HepG2 (cell line): ENCODE results near the gene SGIP1. TPM values are rescaled to one million over a fixed set of nuclear protein-coding genes. Genes with fewer than 3 reads are reported as not detected.

Experiments
- CEBPB ChIP-seq: IDR thresholded peaks from 2 replicates; pipeline ENCODE4 v1.6.1; 2011; ENCODE audit warnings: low read depth, low read length, improper control_type of control experiment, borderline replicate concordance
- EP300 ChIP-seq, 3 experiments: sonication (generic) in 1 of 3; formaldehyde crosslinking in 1 of 3; IDR thresholded peaks; 2 replicates each; pipeline versions ENCODE4 v1.5.1 to v1.6.1; 2011 to 2020; ENCODE audit warnings: low read depth in 2 of 3, low read length in 2 of 3, borderline replicate concordance in 1 of 3, improper control_type of control experiment in 1 of 3, mild to moderate bottlenecking in 1 of 3, missing genetic modification reagents in 1 of 3, moderate library complexity in 1 of 3
- FOXJ3 ChIP-seq: sonication (generic); formaldehyde crosslinking; IDR thresholded peaks from 2 replicates; pipeline ENCODE4 v1.4.0; 2020; ENCODE audit warnings: missing genetic modification reagents, mild to moderate bottlenecking, borderline replicate concordance
- FOXK1 ChIP-seq: sonication (generic); formaldehyde crosslinking; IDR thresholded peaks from 2 replicates; pipeline ENCODE4 v1.4.0; 2020; ENCODE audit warnings: low read depth, missing genetic modification reagents, borderline replicate concordance
- GATA4 ChIP-seq: sonication (generic); IDR thresholded peaks from 2 replicates; pipeline ENCODE4 v1.6.1; 2016; ENCODE audit warnings: antibody characterized with exemption, low read depth, borderline replicate concordance
- GATAD2A ChIP-seq: IDR thresholded peaks from 2 replicates; pipeline ENCODE4 v1.6.1; 2016
- HDAC6 ChIP-seq: fragments of 200-600 bp; sonication (generic); IDR thresholded peaks from 2 replicates; pipeline ENCODE4 v1.7.0; 2017; ENCODE audit warnings: mild to moderate bottlenecking, antibody characterized with exemption, low read length, low read depth
- HIC2 ChIP-seq: sonication (generic); formaldehyde crosslinking; IDR thresholded peaks from 2 replicates; pipeline ENCODE4 v1.9.0; 2022; ENCODE audit warnings: low read depth, missing genetic modification reagents
- HMG20B ChIP-seq: conservative IDR thresholded peaks from 2 replicates; pipeline ENCODE4 v1.6.1; 2016; ENCODE audit warnings: missing genetic modification reagents, missing compliant biosample characterization
- HNRNPUL1 ChIP-seq: fragments of 200-400 bp; formaldehyde crosslinking; IDR thresholded peaks from 2 replicates; pipeline ENCODE4 v1.6.1; 2017; ENCODE audit warnings: low read depth, mild to moderate bottlenecking, low read length, moderate library complexity
- HOXA7 ChIP-seq: sonication (generic); formaldehyde crosslinking; IDR thresholded peaks from 2 replicates; pipeline ENCODE4 v1.8.1; 2022; ENCODE audit warnings: mild to moderate bottlenecking, missing genetic modification reagents, moderate library complexity
- KLF6 ChIP-seq: IDR thresholded peaks from 2 replicates; pipeline ENCODE4 v1.8.0; 2016; ENCODE audit warnings: missing biosample characterization, missing genetic modification reagents
- MYNN ChIP-seq: sonication (generic); formaldehyde crosslinking; IDR thresholded peaks from 2 replicates; pipeline ENCODE4 v1.4.0; 2020; ENCODE audit warnings: mild to moderate bottlenecking, low read depth, missing genetic modification reagents
- RFX3 ChIP-seq: IDR thresholded peaks from 2 replicates; pipeline ENCODE4 v1.6.1; 2016; ENCODE audit warnings: missing biosample characterization, missing genetic modification reagents
- RNF2 ChIP-seq: fragments of 450-650 bp; conservative IDR thresholded peaks from 2 replicates; pipeline ENCODE4 v1.6.1; 2016; ENCODE audit warnings: low read depth
- TFDP2 ChIP-seq: sonication (generic); formaldehyde crosslinking; IDR thresholded peaks from 2 replicates; pipeline ENCODE4 v1.4.0; 2020; ENCODE audit warnings: missing genetic modification reagents
- THAP9 ChIP-seq: sonication (generic); formaldehyde crosslinking; IDR thresholded peaks from 2 replicates; pipeline ENCODE4; 2020; ENCODE audit warnings: missing genetic modification reagents, mild to moderate bottlenecking, borderline replicate concordance
- TIGD3 ChIP-seq: sonication (generic); formaldehyde crosslinking; IDR thresholded peaks from 2 replicates; pipeline ENCODE4 v1.5.1; 2020; ENCODE audit warnings: mild to moderate bottlenecking, missing genetic modification reagents, borderline replicate concordance
- ZFAT ChIP-seq: sonication (generic); formaldehyde crosslinking; conservative IDR thresholded peaks from 2 replicates; pipeline ENCODE4 v1.8.1; 2023; ENCODE audit warnings: missing genetic modification reagents, inconsistent platforms
- ZGPAT ChIP-seq: IDR thresholded peaks from 2 replicates; pipeline ENCODE4 v1.6.1; 2016; ENCODE audit warnings: mild to moderate bottlenecking
- ZNF121 ChIP-seq: sonication (generic); formaldehyde crosslinking; IDR thresholded peaks from 2 replicates; pipeline ENCODE4 v1.5.0; 2020; ENCODE audit warnings: mild to moderate bottlenecking, missing genetic modification reagents
- ZNF282 ChIP-seq: fragments of 450-650 bp; IDR thresholded peaks from 2 replicates; pipeline ENCODE4 v1.6.1; 2018; ENCODE audit not compliant: partially characterized antibody
- polyA plus RNA-seq, 8 experiments: library from polyadenylated mRNA; depleted of rRNA in 3 of 8; stranded (reverse) in 7 of 8; unstranded in 1 of 8; fragments of >200 nt; fragmentation: Illumina TruSeq in 4 of 8; extraction: Trizol in 4 of 8; gene quantifications; 2 replicates each; pipeline versions ENCODE4 v1.2.1 to v1.2.3, GENCODE V29; 2011 to 2016; ENCODE audit warnings: low read depth in 4 of 8, missing spikeins in 1 of 8, mixed read lengths in 1 of 8; ENCODE audit not compliant: insufficient read depth in 1 of 8
- total RNA-seq, 5 experiments: library from RNA; depleted of rRNA; stranded (reverse); fragments of >200 nt; fragmentation: Illumina TruSeq; extraction: Trizol; gene quantifications; 2 replicates each; pipeline ENCODE4 v1.2.3, GENCODE V29; 2016; ENCODE audit warnings: low read depth in 1 of 5

The SGIP1 gene
- total and polyA plus RNA-seq, 2 of the 13 experiments (the other 11 are each of a cell fraction or from before 2014, with no cell fraction given): not detected

GRCh38 chr1:66542314-66542713 lies 8.4 kb downstream of the SGIP1 start (continued):
- no peak for TF ChIP-seq TFDP2
- TF ChIP-seq GATA4: no peak
- no peak for TF ChIP-seq TIGD3 (CRISPR knock-in tag)
- no peak for TF ChIP-seq FOXK1 (CRISPR knock-in tag)
- TF ChIP-seq ZNF282: no peak
- no peak for TF ChIP-seq HOXA7 (CRISPR knock-in tag)
- TF ChIP-seq THAP9 (CRISPR knock-in tag): no peak
- no peak for TF ChIP-seq RFX3
- TF ChIP-seq KLF6 (CRISPR knock-in tag): no peak
- no peak for TF ChIP-seq ZNF121
- no peak for TF ChIP-seq HDAC6
- no peak for TF ChIP-seq FOXJ3
- TF ChIP-seq GATAD2A: peak; percentile 54; the same call in 1 of the 2 replicates
- no peak for TF ChIP-seq EP300 (IDR thresholded peaks at IDR 0.05; ENCODE audit: low read depth in 2 of 2, low read length in 2 of 2)
- TF ChIP-seq EP300 (CRISPR knock-in tag; IDR thresholded peaks at IDR 0.05; ENCODE audit: borderline replicate concordance): no peak
- no peak for TF ChIP-seq HMG20B (CRISPR knock-in tag)
- TF ChIP-seq RNF2: no peak
- peak; percentile 43; the same call in 1 of the 2 replicates for TF ChIP-seq CEBPB
- no peak for TF ChIP-seq ZFAT (CRISPR knock-in tag)
- no peak for TF ChIP-seq ZGPAT (CRISPR knock-in tag)
- no peak for TF ChIP-seq HNRNPUL1
- no peak for TF ChIP-seq HIC2
- TF ChIP-seq MYNN (CRISPR knock-in tag): no peak
